ENCODE data around the gene UPK3A.
"Not testable (repeated sequence)": the region's sequence is repeated elsewhere in the genome, so short reads cannot be mapped to it uniquely, and the experiment has no call there.

UPK3A gene

DNA sequence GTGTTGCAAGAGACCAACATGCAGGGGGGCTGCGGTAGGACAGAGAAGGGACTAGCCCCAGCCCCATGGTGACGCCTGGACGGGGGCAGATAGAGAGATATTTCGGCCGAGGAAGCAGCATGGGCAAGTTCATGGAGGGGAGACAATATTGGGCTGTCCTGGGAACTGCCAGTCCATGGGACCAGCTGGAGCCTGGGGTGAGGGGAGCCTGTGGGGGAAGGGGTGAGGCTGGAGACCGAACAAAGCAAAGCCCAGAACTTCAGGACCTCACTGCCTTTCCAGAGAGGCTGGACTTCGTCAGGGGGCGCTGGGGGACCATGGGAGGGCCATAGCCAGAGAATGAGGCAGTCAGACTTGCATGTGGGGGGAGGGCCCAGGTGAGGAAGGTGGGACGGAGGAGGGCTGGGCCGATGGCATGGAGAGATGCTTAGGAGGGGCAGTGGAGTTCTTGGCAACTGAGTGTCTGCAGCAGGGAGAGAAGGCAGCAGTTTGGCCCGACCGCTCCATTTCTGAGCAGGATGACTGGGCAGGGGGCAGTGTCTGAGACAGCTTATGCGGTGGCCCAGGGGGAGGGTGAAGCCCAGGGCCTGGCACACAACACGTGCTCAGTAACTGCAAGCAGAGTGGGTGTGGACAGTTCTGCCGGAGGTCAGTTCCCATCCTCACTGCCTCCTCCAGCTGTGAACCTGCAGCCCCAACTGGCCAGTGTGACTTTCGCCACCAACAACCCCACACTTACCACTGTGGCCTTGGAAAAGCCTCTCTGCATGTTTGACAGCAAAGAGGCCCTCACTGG is 712 bp downstream of the UPK3A start:
- DNase-seq: no peak

DNA sequence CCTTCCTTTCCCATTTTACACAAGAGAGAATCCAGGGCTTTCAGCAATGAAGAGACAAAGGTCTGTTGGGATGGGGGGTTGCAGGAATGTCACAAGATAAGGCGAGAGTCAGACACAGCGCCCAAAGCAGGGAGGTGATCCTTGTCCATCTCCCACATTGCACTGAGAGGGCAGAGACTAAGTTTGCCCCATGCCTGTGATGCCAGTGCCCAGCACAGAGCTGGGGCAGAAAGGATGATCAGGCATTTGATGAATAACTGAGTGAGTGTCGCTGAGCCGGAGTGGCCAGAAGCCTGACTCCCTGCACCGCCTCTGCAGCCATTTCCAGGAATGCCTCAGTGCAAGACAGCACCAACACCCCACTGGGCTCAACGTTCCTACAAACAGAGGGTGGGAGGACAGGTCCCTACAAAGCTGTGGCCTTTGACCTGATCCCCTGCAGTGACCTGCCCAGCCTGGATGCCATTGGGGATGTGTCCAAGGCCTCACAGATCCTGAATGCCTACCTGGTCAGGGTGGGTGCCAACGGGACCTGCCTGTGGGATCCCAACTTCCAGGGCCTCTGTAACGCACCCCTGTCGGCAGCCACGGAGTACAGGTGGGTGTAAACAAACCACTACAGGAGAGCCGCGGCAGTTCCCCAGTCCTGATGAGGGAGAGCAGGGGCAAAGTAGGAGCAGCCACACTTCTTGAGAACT is 2.3 kb downstream of the UPK3A start:
- no peak for DNase-seq

DNA sequence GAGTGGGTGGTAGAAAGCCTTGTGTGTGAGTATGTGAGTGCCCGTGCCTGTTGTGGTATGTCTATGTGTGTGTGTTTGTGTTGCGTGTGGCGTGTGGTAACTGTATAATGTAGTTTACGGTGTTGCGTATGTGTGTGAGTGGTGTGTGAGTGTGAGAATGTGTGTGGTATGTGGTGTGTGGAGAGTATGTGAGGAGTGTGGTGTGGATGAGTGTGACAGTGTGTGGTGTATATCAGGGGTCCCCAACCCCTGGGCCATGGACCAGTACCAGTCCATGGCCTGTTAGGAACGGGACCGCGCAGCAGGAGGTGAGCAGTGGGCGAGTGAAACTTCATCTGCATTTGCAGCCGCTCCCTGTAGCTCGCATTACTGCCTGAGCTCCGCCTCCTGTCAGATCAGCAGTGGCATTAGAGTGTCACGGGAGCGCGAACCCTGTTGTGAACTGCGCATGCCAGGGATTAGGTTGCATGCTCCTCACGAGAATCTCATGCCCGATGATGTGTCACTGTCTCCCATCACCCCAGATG is 5.7 kb downstream of the UPK3A start:
- DNase-seq: peak; percentile 63

DNA sequence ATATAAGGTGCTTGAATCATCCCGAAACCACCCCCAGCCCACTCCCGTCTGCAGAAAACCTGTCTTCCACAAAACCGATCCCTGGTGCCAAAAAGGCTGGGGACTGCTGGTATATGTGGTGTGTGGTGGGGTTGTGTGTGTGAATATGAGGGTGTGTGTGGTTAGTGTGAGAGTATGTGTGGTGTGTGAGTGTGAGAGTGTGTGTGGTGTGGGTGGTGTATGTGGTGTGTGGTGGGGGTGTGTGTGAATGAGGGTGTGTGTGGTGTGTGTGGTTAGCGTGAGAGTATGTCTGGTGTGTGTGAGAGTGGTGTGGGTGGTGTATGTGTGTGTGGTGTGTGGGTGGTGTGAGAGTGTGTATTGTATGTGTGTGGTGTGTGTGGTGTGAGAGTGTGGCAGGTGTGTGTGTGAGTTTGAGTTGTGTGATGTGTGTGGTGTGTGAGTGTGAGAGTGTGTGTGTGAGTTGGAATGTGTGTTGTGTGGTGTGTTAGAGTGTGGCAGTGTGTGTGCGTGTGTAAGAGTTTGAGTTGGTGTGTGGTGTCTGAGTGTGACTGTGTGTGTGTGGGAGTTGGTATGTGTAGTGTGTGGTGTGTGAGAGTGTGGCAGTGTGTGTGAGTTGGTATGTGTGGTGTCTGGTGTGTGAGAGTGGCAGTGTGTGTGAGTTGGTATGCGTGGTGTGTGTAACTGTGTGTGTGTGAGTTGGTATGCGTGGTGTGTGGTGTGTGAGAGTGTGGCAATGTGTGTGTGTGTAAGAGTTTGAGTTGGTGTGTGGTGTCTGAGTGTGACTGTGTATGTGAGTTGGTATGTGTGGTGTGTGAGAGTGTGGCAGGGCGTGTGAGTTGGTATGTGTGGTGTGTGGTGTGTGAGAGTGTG is 6.5 kb downstream of the UPK3A start:
- no peak for DNase-seq

DNA sequence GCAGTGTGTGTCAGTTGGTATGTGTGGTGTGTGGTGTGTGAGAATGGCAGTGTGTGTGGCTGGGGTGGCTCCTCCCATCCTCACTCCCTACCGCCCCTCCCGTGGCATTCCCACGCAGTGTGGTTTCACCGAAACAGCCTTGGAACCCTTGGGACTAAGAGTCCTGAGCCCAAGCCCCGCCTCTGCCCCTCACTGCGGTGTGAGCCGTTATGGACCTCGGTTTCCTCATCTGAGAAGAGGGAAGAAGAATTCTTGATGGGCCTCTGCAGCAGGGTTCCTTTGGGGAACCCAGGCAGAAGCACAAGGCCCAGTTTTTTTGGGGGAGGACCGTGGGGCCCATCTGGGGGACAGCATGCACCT is 7.2 kb downstream of the UPK3A start:
- DNase-seq: no peak

DNA sequence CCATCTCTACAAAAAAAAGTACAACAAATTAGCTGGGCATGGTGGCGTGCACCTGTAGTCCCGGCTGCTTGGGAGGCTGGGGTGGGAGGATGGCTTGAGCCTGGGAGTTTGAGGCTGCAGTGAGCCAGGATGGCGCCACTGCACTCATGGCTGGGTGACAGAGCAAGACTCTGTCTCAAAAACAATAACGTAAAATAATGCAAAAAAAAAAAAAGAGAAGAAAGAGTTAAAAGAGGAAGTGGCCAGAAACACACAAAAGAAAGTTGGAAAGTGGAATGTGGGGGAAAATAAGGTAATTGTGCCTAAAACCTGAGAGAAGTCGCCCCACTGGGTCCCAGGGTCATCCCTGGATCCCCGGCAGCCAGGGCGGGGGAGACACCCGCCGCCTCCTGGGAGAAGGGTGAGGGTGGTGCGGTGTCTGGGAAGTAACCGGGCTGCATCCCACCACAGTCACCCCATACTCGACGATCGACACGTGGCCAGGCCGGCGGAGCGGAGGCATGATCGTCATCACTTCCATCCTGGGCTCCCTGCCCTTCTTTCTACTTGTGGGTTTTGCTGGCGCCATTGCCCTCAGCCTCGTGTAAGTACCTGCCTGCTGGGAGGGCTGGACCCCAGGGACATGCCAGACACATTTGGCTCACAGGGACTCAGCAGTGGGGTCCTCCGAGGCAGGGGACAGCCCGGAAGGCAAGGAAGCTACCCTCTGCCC is 8.1 kb downstream of the UPK3A start:
- no peak for DNase-seq

DNA sequence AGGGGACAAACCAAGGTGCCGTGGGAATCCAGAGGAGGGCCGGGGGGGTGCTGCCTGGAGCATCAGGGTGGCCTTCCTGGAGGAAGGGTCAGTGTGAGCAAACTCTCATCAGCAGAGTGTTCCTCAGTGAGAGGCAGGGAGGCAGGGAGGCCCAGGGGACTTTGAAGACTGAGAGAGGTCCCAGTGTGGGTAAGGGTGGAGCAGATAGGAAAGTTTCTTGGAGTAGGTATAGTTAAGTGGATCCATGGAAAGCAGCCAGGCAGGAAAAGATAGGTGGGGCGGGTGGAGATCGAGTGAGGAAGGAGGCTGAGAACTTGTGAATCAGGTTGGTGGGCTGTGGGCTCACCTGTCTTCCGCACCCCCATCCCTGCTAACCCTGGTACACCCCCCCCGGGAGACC is 9.3 kb downstream of the UPK3A start:
- no peak for DNase-seq

DNA sequence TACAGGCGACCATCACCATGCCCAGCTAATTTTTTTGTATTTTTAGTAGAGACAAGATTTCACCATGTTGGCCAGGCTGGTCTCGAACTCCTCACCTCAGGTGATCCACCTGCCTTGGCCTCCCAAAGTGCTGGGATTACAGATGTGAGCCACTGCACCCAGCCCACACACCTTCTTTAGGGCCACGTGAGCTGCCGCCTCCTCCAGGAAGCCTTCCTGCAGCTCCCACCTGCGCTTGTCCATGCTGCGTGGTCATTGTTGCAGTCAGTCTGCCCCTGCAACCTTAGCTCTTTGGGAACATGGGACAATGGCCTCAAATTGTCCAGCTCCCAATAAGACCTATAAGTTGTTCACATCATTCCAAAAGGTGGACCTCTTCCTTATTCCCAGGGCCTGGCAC is 10.3 kb downstream of the UPK3A start:
- not testable (repeated sequence) for DNase-seq

DNA sequence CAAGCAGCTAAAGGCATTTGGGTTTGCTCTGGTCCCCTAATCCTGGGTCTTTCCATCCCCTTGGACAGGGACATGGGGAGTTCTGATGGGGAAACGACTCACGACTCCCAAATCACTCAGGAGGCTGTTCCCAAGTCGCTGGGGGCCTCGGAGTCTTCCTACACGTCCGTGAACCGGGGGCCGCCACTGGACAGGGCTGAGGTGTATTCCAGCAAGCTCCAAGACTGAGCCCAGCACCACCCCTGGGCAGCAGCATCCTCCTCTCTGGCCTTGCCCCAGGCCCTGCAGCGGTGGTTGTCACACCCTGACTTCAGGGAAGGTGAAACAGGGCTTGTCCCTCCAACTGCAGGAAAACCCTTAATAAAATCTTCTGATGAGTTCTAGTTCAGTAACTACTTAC is 10.7 kb downstream of the UPK3A start:
- no peak for DNase-seq

DNA sequence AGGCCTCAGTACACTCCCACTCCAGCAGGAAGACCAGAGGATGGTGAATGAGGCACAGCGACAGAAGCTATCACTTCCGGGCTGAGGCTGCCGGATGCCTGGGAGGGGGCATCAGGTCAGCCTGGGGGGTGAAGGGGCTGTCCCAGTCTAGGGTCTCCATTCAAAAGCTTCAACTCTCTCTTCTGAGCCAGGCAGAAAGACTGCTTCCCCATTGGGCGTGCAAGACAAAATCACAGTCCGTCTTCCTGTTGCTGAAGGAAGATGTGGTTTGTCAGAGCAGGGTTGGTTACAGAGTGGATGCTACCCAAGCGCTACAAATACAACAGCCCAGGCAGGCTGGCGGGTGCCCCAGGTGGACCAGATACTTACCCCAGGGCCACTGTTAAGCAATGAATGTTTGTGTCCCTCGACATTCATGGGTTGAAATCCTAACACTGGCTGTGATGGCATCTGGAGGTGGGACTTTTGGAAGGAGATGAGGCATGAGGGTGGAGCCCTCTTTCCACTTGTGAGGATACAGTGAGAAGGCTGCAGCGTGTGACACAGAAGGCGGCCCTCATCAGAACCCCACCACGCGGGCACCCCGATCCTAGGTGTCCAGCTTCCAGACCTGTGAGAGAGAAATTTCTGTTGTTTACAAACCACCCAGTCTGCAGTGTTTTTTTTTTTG is 12.0 kb downstream of the UPK3A start:
- no peak for DNase-seq

DNA sequence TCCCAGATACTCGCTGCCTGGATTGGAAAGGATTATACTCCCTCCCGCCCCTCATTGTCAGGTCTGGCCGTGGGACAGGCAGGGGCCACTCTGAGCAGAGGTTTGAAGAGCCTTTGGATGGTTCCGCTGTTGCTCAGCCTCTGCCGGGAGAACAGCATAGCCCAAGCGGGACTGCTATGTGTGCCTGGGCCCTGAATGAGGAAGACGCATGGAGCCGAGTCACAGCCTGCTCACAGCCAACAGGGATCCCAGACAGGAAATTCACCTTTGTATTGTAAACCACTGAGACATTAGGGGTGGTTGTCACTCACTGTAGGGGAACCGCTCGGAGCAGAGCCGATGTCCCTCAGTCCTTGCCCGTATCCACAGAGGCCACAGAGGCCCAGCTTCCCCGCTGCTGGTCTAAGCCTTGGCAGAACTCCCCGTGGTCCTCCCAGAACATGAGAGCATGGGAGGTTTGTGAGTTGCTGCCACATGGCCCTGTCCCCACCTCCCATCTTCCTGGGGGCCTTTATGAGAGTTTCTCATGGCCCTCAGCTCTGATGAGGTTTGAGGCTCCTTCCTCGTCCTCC is 14.3 kb downstream of the UPK3A start:
- no peak for DNase-seq

DNA sequence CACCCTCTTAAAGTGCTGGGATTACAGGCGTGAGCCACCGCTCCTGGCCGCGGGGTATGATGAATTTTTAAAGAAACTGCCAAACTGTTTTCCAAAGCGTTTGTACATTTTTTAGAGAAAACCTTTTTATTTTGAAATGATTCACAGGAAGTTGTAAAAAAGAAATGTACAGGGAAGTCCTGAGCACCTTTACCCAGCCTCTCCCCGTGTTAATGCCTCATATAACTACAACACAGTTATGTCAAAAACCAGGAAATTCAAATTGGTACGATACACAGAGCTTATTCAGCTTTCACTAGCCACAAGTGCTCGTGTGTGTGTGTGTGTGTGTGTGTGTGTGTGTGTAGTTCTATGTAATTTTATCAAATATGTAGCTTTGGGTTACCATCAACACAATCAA is 18.0 kb downstream of the UPK3A start:
- no peak for DNase-seq

DNA sequence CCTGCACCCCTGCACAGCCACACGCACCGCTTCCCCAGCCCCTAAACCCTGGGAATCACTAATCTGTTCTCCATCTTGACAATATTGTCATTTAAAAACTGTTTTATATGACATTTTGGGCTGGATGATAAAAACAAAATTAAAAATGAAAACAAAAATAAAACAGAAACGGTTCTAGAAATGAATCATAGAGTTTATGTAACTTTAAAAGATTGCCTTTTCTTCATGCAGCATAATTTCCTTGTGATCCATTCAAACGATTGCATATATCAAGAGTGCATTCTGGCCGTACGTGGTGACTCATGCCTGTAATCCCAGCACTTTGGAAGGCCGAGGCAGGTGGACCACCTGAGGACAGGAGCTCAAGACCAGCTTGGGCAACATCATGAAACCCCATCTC is 18.4 kb downstream of the UPK3A start:
- no peak for DNase-seq

DNA sequence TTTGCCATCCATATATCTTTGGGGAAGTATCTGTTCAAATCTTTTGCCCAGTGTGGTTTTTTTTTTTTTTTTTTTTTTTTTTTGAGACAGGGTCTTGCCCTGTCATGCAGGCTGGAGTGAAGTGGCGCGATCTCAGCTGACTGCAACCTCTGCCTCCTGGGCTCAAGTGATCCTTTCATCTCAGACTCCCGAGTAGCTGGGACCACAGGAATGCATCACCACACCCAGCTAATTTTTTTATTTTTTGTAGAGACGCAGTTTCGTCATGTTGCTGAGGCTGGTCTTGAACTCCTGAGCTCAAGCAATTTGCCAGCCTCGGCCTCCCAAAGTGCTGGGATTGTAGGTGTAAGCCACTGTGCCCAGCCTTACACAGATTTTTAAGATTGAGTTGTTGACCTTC is 20.2 kb downstream of the UPK3A start:
- DNase-seq: no peak

DNA sequence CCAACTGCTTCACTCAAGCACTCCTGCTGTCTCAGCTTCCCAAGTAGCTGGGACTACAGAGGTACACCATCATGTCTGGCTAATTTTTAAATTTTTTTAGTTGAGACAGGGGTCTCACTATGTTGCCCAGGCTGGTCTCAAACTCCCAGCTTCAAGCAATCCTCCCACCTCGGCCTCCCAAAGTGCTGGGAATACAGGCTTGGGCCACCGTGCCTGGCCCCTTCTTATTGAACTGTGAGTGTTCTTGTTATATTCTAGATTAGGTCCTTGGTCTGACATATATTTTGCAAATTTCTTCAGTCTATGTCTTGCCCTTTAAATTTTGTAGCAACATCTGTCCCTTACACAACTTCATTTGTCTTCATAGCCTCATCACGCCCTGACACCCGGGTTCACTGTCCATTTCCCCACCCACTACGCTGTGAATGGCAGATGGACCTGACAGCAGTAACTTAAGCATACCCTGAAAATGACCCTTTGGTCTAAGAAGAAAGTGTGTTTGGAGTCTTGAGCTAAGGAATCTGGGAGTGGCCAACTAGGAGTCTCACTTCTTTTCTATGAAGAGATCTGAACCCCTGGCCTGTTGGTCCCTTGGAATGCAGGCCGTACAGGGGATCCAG is 20.8 kb downstream of the UPK3A start:
- no peak for DNase-seq

DNA sequence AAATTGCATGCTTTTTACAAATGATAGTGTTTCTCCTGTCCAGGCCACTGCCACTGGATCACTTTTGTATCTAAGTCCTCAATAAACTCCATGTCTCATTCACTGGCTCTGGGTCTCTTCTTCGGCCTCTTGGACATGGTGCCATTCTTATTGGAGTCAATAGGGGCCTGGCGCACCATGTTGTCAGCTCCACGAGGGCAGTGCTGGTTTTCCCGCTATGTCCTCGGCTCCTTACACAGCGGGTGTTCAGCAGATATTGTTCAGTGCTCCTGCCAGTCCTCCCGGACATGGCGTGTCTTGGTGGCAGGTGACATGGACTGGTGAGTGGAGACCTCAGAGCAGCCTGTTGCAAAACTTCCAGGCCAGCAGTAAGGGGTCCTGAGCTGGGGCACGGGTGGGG is 21.4 kb downstream of the UPK3A start:
- DNase-seq: no peak

DNA sequence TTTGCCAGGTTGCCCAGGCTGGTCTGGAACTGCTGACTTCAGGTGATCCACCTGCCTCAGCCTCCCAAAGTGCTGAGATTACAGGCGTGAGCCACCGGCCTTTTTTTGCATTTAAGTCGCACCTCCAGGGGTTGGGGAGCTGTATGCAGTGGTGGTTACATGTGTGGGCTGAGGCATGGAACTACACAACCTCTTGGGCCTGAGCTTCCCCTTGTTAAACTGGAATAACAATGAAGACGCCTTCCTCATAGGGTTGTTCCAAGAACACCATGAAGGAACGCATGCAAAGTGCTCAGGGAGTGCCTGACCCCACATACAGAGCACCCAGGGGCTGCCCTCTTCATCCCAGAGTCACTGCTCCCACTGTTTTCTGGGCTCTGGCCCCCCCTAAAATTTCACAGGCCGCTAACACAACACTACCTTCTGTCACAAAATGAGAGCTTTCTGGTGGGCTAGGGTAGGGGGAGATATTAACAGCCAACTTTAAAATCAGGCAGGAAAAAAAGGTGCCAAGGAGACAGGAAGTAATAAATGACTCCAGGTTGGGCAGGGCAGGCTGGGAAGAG is 23.7 kb downstream of the UPK3A start:
- no peak for DNase-seq

DNA sequence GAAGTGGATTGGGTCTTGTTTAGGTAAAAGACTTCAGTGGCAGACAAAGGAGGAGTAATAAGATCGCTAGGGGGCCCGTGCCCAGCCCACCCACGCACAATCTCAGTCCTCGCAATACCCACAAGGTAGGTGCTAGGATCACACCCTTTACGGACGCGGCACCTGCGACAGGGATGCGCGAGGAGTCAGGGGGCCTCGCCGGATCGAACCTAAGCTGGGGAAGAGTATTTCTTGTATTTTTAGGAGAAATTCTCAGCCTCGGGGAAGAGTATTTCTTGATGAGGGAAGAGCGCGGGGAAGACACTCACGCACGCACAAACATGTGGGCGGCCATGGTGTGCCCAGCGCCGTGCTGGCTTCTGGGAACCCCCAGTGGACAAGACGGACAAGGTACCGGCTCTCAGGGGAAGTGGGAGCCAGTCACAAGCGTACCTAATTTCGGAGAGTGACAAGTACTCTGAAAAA is 24.2 kb downstream of the UPK3A start:
- no peak for DNase-seq

DNA sequence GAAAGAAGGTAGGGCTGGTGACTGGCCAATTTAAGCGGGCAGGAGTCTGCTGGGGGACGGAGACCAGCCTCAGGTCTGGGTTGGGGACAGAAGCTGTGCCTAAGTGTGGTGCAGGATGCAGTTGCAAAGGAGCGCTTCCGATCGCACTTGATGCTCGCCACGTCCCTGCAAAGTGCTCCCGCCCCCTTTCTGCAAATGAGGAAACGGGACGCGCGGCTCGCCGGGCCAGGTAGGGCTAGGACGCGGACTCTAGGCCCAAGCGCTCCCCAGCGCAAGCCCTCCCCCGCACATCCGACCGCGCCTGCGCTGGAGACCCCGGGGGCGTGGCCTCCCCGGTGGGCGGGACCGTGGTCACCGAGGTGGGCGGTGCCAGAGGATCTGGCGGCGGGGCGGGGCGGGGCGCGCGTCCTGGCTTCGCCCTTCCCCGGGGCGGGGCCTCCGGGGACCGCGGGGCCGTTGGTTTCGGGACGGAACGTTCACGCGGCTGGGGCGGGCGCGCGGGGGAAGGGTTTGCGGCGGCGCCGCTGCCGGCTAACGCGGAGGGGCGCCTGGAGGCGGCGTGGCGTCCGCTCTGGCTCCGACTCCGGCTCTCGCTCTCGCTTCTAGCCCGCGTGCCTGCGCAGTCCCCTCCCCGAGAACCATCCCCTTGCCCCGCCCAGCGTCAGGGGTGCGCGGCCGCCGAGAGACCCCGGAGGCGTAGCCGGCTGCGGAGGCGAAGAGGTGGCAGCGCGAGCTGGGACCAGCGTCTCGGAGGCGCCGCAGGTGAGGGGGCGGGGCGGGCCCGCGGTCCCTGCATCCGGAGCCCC is 24.9 kb downstream of the UPK3A start, which contains the start of gene FAM118A:
TSS of gene FAM118A (plus strand) at position 513 of the 806 bp plus-strand sequence. CDS start 12,446 bp downstream, outside the sequence.
- peak; percentile 96 for DNase-seq

All from retina (tissue), 1 donor.